OCI-LY7 (cell line): ENCODE measurements around the gene KCNG1. TPM values are rescaled to one million over a fixed set of nuclear protein-coding genes. Genes with fewer than 3 reads are reported as not detected.

ENCODE experiments used
- BruUV-seq: library from RNA; stranded (reverse); fragments of 400-500 nt; replicated peaks from 2 replicates; lab custom pipeline; 2021; lab: Mats Ljungman, UMichigan
- CTCF ChIA-PET: fragments of 300-600 bp; sonication (Branson Sonifier 250); formaldehyde crosslinking; loops from one replicate; lab custom pipeline; 2022; ENCODE audit warnings: antibody characterized with exemption; ENCODE audit not compliant: unreplicated experiment; lab: Charles Lee
- POLR2A ChIA-PET: fragments of 300-600 bp; sonication (Branson Sonifier 250); formaldehyde crosslinking; loops from one replicate; lab custom pipeline; 2022; ENCODE audit warnings: antibody characterized with exemption; lab: Charles Lee
- DNase-seq: peaks from one replicate; pipeline ENCODE4 v3.0.0-alpha.2; 2015; ENCODE audit warnings: low spot score
- H2AFZ ChIP-seq: fragments of 200-600 bp; sonication (generic), shearing (Covaris generic); 2 replicates; pipeline ENCODE4 v1.6.1; 2014; ENCODE audit warnings: mild to moderate bottlenecking, antibody characterized with exemption, low read length, moderate library complexity
- H3K27ac ChIP-seq: fragments of 200-600 bp; sonication (generic); 2 replicates; pipeline ENCODE4 v1.5.1; 2014; ENCODE audit warnings: mixed run types, low read depth, mild to moderate bottlenecking, moderate library complexity, low read length, inconsistent platforms; ENCODE audit not compliant: poor library complexity, severe bottlenecking
- H3K36me3 ChIP-seq: fragments of 200-600 bp; sonication (generic); 2 replicates; pipeline ENCODE4 v1.6.1; 2014; ENCODE audit warnings: mild to moderate bottlenecking, antibody characterized with exemption, low read length, moderate library complexity, mixed read lengths; ENCODE audit not compliant: insufficient read depth
- H3K4me1 ChIP-seq: fragments of 200-600 bp; sonication (generic); 2 replicates; pipeline ENCODE4 v1.5.1; 2014; ENCODE audit warnings: mild to moderate bottlenecking, low read length; ENCODE audit not compliant: insufficient read depth, poor library complexity, severe bottlenecking
- H3K4me2 ChIP-seq: fragments of 200-600 bp; sonication (generic); 2 replicates; pipeline ENCODE4 v1.6.1; 2014; ENCODE audit warnings: mild to moderate bottlenecking, low read length
- H3K4me3 ChIP-seq: fragments of 200-600 bp; sonication (generic); 2 replicates; pipeline ENCODE4 v1.5.1; 2014; ENCODE audit warnings: mild to moderate bottlenecking, low read depth, low read length; ENCODE audit not compliant: poor library complexity, severe bottlenecking
- H3K79me2 ChIP-seq: fragments of 200-600 bp; sonication (generic); 2 replicates; pipeline ENCODE4 v1.6.1; 2016; ENCODE audit warnings: low read depth, mild to moderate bottlenecking, low read length, moderate library complexity, mixed read lengths; ENCODE audit not compliant: insufficient read depth
- H3K9me2 ChIP-seq: fragments of 200-600 bp; sonication (generic); 2 replicates; pipeline ENCODE4 v1.6.1; 2016; ENCODE audit warnings: mild to moderate bottlenecking, low read length, mixed read lengths; ENCODE audit not compliant: insufficient read depth
- H3K9me3 ChIP-seq: fragments of 200-600 bp; sonication (generic); 2 replicates; pipeline ENCODE4 v1.6.1; 2014; ENCODE audit warnings: mild to moderate bottlenecking, mixed run types, low read length, mixed read lengths
- H4K20me1 ChIP-seq: fragments of 200-600 bp; sonication (generic); 2 replicates; pipeline ENCODE4 v1.6.1; 2014; ENCODE audit warnings: mild to moderate bottlenecking, antibody characterized with exemption, low read length, moderate library complexity, mixed read lengths; ENCODE audit not compliant: insufficient read depth
- EZH2phosphoT487 ChIP-seq: fragments of 200-600 bp; sonication (generic); IDR thresholded peaks from 2 replicates; pipeline ENCODE4 v1.6.1; 2018; ENCODE audit warnings: low read depth, borderline replicate concordance, mild to moderate bottlenecking, mixed run types, antibody characterized with exemption, low read length, moderate library complexity, mixed read lengths
- intact Hi-C: fragments of 100-400 bp; cut with micrococcal nuclease; formaldehyde crosslinking; loops from one replicate; pipeline ENCODE4 v1.10.0; 2022; ENCODE audit not compliant: unreplicated experiment
- total RNA-seq, 2 experiments: library from RNA; depleted of rRNA in 1 of 2; stranded (reverse); fragments of >200 nt in 1 of 2; shearing (Covaris generic) in 1 of 2; gene quantifications; 2 replicates each; pipeline ENCODE4 v1.2.3, GENCODE V29; 2014 to 2022
- TF ChIP-seq, protein P1 (sequence below): fragments of 200-600 bp; sonication (generic); conservative IDR thresholded peaks from 2 replicates; pipeline ENCODE4 v1.5.1; 2014; ENCODE audit warnings: mild to moderate bottlenecking, antibody characterized with exemption, low read length, moderate library complexity, mixed read lengths

KCNG1 gene
- total RNA-seq, 2 experiments from 2014 or later = not detected

DNA sequence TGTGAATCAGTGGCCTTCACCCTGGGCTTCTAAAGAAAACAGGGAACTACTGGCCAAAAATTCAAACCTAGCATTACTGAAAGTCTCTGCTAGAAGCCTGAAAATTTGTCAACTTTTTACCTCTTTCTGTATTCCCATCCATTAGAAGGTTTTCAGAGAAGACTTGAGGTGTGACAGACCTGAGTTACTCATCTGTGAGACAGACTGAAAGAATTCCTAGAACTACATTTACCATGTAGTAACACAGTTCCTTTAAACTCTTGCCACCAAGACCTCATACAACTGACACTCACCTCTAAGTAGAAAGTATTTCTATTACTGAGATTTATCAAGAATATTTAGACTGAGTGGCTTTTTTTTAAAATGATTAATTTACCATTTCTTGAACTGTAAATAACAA is 69.1 kb downstream of the KCNG1 start:
- no peak for DNase-seq
- Histone ChIP-seq H3K4me2 (no peak overlapping the region), H4K20me1 (peaks cover 40% of the 10 kb centered on the region), H3K27ac (no peak overlapping the region), H3K4me1 (peaks cover 21% of the 10 kb centered on the region), H3K79me2 (peaks cover 78% of the 10 kb centered on the region), H3K4me3 (no peak overlapping the region), H3K9me2 (no peaks in the 10 kb centered on the region), H2AFZ (no peak overlapping the region), H3K9me3 (no peaks in the 10 kb centered on the region), H3K36me3 (peaks cover 78% of the 10 kb centered on the region)
- POLR2A ChIA-PET = no interaction called here
- intact Hi-C loops = no loop called here
- TF ChIP-seq, protein P1, sequence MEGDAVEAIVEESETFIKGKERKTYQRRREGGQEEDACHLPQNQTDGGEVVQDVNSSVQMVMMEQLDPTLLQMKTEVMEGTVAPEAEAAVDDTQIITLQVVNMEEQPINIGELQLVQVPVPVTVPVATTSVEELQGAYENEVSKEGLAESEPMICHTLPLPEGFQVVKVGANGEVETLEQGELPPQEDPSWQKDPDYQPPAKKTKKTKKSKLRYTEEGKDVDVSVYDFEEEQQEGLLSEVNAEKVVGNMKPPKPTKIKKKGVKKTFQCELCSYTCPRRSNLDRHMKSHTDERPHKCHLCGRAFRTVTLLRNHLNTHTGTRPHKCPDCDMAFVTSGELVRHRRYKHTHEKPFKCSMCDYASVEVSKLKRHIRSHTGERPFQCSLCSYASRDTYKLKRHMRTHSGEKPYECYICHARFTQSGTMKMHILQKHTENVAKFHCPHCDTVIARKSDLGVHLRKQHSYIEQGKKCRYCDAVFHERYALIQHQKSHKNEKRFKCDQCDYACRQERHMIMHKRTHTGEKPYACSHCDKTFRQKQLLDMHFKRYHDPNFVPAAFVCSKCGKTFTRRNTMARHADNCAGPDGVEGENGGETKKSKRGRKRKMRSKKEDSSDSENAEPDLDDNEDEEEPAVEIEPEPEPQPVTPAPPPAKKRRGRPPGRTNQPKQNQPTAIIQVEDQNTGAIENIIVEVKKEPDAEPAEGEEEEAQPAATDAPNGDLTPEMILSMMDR = no peak
- no peak for TF ChIP-seq EZH2phosphoT487
- CTCF ChIA-PET = no interaction called here
- no TSS peak for BruUV-seq

Other genes with a start within 250 kb of the KCNG1 start
- 128 and 181 TPM in 2 replicates for gene BCAS4, start 228.0 kb downstream of the KCNG1 start, total RNA-seq (2014; rRNA removed; shearing (Covaris generic))
- gene BCAS4, start 228.0 kb downstream of the KCNG1 start, total RNA-seq (2022) = 166 and 173 TPM in 2 replicates
- gene ADNP, start 91.7 kb downstream of the KCNG1 start, total RNA-seq (2014; rRNA removed; shearing (Covaris generic)) = 51.5 and 58.6 TPM in 2 replicates
- gene ADNP, start 91.7 kb downstream of the KCNG1 start, total RNA-seq (2022) = 94.9 and 105 TPM in 2 replicates
- gene DPM1, start 64.6 kb downstream of the KCNG1 start, total RNA-seq (2014; rRNA removed; shearing (Covaris generic)) = 60.2 and 70.1 TPM in 2 replicates
- gene DPM1, start 64.6 kb downstream of the KCNG1 start, total RNA-seq (2022) = 68.2 and 71.2 TPM in 2 replicates
- 4.8 and 7.7 TPM in 2 replicates for gene MOCS3, start 64.3 kb downstream of the KCNG1 start, total RNA-seq (2014; rRNA removed; shearing (Covaris generic))
- 5.6 and 5.8 TPM in 2 replicates for gene MOCS3, start 64.3 kb downstream of the KCNG1 start, total RNA-seq (2022)